Kidney tubule cell (primary cell): ENCODE data around the gene ATP8B4.

ENCODE experiments used
- DNase-seq: peaks from one replicate; pipeline ENCODE4 v3.0.0-alpha.2; 2018; ENCODE audit warnings: low spot score

ATP8B4 gene

GRCh38 chr15:50064673-50065072 is 54.4 kb downstream of the ATP8B4 start:
- DNase-seq, result no peak

DNA sequence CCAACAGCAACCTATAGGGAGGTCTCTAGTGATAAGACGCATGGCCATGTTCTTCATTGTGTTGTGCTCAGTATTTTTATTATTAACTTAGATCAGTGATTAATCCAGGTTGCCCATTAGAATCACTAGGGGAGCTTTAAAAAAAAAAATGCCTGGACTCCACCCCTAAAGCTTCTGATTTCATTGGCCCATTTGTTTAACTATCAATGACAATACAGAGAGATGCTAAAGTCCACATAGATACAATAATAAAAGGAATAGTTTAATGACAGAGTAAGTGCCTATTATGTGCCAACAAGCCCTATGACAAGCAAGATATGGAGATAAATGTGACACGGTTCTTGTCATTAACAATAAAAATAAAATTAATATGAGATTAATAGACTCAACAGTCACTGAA is 55.8 kb downstream of the ATP8B4 start:
- no peak for DNase-seq

GRCh38 chr15:50061503-50061902 is 57.5 kb downstream of the ATP8B4 start:
- no peak for DNase-seq

GRCh38 chr15:50059883-50060282 is 59.1 kb downstream of the ATP8B4 start:
- DNase-seq, result no peak

DNA sequence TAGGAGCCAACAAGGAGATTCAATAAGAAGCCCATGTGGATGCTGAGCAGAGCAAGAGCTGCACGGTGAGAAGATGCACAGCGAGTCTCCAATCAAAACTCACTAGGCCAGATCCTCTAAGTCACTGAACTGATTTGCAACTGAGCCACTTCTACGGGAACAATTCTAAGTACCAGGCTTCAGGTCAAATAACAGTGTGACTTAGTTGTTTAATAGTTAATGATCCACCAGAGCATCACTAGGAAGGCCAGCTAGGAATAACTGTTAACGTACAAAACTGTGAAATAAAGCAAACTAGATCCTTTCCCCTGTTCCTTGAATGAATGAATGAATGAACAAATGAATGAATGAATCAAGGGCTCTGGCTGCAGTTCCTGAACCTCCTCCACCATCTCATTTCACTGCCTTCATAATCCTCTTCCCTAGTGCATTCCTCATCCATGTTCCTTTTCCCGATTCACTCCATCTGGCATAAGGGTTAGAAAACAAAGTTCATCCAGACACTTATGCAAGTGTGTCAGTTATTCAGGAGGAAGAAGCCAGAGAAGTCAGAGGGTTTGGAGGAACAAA is 59.7 kb downstream of the ATP8B4 start:
- peak; percentile 13 for DNase-seq

DNA sequence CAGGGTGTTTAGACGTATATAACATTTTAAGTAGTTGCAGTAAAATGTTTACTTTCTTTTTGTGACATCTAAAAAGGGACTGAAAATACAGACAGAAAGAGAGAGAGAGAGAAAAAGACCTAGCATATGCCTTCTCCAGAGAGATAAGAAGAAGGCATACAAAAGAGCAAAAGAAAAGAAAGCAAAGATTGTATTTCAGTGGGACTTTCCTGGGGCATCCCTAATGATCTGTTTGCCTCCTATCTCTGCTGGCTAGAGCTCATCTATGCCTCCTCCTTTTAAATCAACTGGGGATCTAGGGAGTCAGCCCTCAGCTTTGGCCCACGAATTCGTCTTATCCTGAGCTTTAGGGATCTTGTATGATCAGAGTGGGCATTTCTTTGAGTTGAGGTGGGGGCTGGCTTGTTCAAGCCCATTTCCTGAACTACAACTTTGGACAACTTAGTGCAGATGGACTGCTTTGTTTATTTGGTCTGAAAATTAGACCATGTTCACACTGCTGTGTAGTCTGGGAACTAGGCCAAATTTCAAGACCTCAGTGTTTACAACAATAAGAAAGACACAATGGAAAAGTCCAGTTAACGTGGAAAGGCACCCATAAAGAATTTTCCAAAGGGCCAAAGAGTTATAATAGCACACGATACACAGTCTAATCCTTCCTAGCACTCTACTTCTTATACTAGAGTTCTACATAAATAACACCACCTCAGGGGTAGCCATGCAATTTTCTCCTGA is 61.0 kb downstream of the ATP8B4 start:
- no peak for DNase-seq

DNA sequence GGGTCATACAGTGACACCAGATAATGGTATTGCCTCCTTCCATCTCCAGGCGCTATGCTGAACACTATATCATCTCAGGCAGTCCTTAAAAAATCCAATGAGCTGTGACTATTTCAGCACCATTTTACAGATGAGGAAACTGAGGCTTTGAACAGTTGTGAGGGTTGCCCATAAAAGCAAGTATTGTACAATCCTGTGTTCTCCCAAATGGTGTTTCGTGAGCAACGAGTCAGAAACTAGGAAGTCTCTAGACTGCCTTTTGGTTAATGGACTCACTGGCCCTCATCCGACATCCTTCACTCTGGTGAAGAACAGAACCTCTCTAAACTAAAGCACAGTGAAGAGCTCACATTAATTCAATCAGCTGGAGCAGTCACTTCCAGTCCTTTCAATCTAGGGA is 61.8 kb downstream of the ATP8B4 start:
- DNase-seq, result no peak

- no peak for DNase-seq
These were observed 63.3 kb downstream of the ATP8B4 start for GRCh38 chr15:50055750-50056157.

DNA sequence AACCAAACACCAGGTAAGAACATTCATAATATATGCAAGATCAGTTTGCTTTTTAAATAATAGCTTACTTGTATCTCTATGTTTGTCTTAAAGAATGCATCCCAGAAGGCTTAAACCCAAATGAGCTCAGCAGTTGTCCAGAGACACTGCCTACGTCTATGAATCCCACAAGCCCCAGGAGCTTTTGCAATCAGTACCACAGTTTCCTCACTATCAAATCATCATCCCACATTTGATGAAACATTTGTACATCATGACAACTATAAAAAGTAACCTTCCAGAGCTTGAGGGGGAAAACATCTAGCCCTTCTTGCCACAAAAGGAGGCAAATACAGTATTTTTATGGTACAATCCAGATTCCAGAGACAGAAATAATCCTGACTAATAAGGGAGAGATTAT is 63.7 kb downstream of the ATP8B4 start:
- no peak for DNase-seq

DNA sequence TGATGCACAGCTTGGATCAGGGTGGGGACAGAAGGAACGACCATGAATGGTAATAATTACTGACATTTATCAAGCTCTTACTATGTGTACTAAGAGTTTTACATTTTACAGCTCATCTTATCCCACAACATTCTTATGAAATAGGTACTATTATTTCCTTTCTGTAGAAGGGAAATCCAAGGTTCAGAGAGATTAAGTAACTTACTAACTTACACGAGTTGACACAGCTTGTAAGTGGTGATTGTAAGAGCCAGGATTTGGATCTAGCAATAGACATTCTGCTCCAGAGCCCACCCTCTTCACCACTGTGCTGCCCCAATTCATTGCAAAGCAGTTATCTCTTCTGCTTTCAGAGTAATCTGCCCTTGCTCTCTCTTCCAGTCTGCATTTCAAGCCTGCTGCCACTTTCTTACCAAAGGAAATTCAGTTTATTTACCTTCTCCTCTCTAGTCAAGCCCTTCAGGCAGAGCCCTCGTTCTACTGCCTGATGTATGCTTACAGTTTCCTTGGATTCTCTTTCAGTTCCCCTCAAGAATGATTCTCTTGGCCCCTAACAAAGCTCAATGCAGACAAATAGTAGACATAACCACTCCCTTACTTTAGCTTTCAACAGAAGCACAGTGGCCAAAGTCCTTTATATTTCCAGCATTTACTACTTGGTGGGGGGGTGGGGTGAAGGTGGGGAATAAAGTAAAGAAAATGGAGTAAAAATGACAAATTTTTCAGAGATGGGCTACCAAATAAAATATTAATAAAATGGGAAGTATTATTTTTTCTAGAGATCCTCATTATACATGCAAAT is 65.8 kb downstream of the ATP8B4 start:
- DNase-seq, result no peak

- peak; percentile 71 for DNase-seq
These were observed 67.1 kb downstream of the ATP8B4 start for GRCh38 chr15:50051811-50052419.

DNA sequence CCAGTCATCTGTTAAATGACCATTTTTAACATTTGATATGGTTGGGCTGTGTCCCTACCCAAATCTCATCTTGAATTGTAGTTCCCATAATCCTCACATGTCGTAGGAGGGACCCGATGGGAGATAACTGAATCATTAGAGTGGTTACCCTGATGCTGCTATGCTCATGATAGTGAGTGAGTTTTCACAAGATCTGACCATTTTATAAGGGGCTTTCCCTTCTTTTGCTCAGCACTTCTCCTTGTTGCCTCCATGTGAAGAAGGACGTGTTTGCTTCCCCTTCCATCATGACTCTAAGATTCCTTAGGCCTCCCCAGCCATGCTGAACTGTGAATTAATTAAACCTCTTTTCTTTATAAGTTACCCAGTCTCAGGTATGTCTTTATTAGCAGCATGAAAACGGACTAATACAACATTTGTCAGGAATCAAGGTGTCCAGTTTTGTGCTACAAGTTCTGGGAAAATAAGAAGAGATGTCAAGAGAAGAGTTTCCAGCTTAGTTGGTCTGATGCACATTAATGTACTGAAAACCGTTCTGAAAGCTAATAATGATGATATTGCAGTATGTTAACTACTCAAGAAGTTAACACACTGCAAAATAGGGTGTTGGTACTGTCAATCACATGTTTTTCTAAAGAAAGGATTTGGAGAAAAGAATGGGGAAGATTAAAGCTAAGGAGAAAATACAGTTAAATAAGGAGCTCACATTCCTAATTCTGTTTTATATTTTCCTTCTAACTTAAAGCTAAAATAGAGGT is 67.9 kb downstream of the ATP8B4 start:
- DNase-seq, result no peak

DNA sequence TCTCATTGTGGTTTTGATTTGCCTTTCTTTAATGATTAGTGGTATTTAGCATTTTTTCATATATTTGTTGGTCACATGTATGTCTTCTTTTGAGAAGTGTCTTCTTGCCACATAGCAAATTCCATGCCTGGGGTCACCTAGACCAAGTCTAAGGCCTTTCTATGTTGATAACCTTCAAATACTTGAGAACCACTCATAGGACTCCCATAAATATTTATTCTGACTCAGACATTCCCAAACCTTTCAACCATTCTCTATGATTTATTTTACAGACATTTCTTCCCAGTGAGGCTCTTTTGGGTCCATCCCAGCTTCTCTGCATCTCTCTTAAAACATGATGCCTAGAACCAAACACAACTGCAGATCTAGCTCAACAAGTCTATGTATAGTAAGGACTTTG is 69.2 kb downstream of the ATP8B4 start:
- DNase-seq, result peak; percentile 41

DNA sequence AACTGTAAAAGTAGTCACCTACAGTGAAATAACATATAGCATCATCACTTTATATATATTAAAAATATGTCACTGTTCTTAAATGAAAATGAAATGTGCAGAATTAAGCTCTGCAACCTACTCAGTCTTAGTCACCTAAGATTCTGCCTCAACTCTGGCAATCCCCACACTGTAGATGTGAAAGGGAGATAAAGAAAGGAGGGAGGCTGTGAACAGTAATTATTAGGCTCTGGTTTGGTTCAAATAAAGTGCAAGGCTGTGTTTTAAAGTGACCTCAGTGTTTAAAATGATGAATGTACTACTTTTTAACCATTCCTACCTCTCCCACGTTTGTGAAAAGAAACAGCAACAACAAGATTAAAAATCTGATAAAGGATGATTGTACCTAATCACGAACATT is 72.2 kb downstream of the ATP8B4 start:
- DNase-seq, result no peak

- no peak for DNase-seq
These were observed 72.9 kb downstream of the ATP8B4 start for GRCh38 chr15:50046159-50046558.

GRCh38 chr15:50044904-50045303 is 74.1 kb downstream of the ATP8B4 start:
- no peak for DNase-seq

- DNase-seq, result no peak
These were observed 74.6 kb downstream of the ATP8B4 start for GRCh38 chr15:50044406-50044805.

DNA sequence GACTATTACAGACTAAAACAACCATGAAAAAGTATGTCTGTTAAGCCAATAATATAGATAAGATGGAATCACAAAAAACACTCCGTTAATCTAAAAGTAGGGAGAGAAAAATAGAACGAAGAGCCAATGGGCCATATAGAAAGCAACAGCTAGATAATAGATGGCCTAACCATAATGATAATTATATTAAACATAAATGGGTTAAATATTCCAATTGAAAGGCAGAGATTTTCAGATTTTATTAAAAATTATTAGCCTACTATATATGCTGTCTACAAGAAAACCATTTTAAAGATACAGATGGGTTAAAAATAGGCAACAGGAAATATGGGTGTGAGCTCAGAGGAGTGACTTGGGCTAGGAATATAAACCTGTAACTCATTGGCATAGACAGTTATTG is 76.3 kb downstream of the ATP8B4 start:
- no peak for DNase-seq

DNA sequence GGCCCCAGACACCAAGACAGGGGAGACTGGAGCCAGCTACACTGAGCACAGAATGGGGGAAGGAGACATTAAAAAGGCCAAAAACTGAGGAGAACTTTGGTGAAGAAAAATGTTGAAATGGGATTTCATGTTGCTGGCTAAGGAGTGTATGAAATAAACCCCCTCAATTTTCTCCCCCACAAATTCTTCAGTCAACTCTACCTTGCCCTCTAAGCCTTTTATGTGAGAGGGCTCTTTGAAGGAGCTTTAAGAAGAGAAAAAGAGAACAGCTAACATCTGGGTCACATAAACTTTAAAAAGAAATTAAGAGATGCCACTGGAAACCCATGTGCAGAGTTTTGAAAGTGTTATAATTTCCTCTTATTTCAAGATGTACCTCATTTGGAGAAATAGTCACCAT is 88.6 kb downstream of the ATP8B4 start:
- DNase-seq, result no peak

DNA sequence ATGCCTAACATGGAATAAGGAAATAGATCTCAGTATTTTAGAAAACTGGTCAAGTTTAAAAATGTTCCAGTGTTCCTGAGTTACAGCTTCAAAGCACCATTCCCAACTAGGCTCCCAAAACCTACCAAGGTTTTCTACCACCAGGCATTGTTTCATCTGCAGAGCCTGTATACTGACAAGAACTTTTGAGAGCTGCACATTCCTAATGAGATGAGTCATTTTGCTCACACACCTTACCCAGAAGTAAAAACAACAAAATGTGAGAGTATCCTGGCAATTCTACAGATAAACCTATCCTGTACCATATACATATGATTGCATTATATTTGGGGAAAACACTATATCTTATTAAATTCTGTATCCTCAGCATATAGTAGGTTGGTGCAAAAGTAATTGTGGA is 90.7 kb downstream of the ATP8B4 start:
- DNase-seq, result peak; percentile 40

GRCh38 chr15:50024281-50024680 is 94.8 kb downstream of the ATP8B4 start:
- no peak for DNase-seq

- DNase-seq, result no peak
These were observed 100.5 kb downstream of the ATP8B4 start for GRCh38 chr15:50018491-50018890.
